Stimulated activated CD8-positive, alpha-beta memory T cell treated with anti-CD3 and anti-CD28 coated beads, Interleukin-2, amount 100 ng/mL, for 48 hours (primary cell): Measurements from ENCODE around the gene ZCCHC4.

Experiments used
- DNase-seq, 2 donors: peaks; one replicate each; pipeline ENCODE4 v3.0.0-alpha.2; 2020; ENCODE audit warnings: low read depth in 2 of 2

ZCCHC4 gene, protein sequence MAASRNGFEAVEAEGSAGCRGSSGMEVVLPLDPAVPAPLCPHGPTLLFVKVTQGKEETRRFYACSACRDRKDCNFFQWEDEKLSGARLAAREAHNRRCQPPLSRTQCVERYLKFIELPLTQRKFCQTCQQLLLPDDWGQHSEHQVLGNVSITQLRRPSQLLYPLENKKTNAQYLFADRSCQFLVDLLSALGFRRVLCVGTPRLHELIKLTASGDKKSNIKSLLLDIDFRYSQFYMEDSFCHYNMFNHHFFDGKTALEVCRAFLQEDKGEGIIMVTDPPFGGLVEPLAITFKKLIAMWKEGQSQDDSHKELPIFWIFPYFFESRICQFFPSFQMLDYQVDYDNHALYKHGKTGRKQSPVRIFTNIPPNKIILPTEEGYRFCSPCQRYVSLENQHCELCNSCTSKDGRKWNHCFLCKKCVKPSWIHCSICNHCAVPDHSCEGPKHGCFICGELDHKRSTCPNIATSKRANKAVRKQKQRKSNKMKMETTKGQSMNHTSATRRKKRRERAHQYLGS

DNA sequence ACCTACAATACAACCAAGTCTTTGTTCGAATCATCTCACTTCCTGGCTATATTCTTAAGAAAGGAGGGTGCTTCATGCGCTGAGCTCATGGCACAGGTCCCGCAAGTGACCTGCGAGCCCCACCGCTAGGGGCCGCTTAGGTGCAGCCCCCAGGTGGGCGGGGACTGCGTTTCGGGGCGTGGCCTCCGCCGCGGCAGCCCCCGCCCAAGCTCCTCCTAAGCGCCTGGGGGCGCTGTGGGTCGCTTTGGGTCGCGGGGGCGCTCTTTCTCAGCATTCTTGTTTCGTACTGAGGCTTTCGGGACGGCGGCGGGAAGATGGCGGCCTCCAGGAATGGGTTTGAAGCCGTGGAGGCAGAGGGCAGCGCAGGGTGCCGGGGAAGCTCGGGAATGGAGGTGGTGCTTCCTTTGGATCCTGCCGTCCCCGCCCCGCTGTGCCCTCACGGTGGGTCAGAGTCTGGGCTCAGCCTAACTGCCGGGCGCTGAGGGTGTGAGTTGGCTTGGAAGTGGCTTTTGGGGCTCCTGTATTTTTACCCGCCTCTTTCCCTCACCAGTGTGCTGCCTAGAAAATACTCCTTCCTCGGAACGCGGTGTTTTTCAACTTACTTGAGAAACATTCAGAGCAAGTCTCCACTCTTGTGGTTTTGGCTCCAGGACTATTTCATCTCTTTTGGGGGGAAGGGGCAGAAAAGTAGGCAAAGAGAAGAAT lies at the start of gene ZCCHC4:
ZCCHC4 (plus strand) TSS at position 279 of the 705 bp plus-strand sequence; CDS start at position 315, 36 bp downstream.
- peak; percentile 78 to 84 for DNase-seq

DNA sequence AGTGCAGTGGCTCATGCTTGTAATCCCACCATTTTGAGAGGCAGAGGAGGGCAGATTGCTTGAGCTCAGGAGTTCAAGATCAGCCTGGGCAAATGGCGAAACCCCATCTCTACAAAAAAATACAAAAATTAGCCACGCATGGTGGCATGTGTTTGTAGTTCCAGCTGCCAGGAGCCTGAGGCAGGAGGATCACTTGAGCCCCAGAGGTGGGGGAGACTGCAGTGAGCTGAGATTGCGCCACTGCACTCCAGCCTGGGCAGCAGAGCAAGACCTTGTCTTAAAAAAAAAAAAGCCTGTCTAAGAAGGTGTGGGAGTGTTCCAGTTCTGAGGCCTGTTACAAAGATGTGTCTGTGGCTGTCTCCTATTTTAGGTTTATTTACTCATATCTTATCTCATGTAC lies 40.7 kb upstream of the ZCCHC4 start:
- DNase-seq, result no peak

DNA sequence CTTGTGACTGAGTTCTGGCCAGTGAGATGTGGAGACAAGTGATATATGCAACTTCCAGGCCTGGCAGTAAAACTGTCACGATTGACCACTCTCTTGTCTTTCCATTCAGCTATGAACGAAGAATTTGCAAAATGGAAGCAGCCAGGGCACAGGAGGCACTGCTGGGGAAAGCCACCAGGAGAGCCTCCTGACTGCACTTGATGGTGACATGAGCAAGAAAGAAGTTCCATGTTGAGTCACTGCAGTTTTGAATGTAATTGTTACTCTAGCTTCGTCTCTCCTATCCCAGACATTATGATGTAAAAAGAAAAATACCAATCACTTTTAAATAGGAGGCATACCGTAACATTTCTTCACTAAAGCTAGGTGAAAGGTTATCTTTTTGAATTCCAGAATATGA lies 32.4 kb upstream of the ZCCHC4 start:
- DNase-seq, result no peak

DNA sequence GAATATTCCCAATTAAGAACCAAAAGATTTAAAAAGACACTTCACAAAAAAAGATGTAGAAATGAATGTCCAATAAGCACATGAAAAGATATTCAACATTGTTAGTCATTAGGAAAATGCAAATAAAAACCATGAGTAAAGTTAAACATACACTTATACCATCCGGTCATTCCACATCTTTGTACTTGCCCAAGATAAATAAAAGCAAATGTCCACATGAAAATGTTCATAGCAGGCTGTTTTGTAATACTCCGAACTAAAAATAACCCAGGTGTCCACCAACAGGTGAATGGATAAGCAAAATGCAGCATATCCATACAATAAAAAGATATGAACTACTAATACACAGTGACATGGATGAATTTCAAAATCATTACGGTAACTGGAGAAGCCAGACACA lies 28.6 kb upstream of the ZCCHC4 start:
- no peak for DNase-seq

DNA sequence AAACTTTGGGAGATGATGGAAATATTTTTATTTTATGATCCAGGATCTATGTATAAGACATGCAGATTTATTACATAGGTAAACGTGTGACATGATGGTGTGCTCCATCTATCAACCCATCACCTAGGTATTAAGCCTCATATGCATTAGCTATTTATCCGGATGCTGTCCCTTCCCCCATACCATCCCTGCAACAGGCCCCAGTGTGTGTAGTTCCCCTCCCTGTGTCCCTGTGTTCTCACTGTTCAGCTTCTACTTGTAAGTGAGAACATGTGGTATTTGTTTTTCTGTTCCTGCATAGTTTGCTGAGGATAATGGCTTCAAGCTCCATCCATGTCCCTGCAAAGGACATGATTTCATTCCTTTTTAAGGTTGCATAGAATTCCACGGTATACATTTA lies 28.1 kb upstream of the ZCCHC4 start:
- no peak for DNase-seq

DNA sequence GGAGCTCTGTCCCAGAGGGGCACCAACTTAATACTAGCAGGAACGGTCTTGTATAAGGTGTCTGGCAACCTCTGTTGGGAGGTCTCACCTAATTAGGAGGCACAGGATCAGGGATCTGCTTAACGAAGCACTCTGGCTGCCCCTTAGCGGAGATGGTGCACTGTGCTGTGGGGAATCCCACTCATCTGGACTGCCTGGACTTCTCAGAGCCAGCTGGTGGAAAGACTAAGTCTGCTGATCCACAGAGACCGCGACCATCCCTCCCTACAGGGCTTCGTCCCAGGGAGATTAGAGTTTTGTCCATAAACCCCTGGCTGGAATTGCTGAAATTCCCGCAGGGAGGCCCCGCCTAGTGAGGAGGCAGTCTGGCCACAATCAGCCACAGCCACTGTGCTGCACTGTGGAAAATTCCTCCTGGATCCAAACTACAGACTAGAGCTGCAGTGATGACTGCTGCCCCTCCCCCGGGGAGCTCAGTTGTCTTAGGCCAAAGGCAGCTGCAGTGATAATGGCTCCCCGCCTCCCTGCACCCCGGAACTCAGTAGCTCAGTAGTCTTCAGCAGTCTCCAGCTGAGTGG lies 22.0 kb upstream of the ZCCHC4 start:
- no peak for DNase-seq

DNA sequence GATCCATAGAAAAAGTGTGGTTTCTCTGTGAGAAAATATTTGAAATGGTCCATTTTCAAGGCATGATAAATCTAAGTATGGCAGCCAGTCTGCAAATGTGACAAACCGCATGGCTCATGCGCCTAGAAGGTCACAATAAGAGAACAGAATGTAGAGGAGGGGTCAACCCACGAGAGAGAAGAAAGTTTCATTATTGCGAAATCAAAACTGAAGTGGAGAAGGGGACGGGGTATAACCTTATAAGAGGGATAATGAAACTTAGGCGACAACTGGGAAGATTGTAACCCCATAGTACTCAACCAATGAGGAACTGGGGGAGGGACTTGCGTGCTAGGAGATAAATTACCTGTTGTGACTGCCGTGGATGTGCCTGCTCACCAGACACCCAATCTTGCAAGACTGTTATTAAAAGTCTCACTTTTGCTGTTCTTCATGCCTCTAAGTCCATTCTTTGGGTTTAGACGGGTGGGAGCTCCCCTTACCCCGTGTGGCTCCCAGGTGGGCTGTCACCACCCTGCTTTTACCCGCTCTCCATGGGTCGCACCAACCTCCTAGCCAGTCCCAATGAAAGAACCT lies 21.3 kb upstream of the ZCCHC4 start:
- DNase-seq, result no peak

DNA sequence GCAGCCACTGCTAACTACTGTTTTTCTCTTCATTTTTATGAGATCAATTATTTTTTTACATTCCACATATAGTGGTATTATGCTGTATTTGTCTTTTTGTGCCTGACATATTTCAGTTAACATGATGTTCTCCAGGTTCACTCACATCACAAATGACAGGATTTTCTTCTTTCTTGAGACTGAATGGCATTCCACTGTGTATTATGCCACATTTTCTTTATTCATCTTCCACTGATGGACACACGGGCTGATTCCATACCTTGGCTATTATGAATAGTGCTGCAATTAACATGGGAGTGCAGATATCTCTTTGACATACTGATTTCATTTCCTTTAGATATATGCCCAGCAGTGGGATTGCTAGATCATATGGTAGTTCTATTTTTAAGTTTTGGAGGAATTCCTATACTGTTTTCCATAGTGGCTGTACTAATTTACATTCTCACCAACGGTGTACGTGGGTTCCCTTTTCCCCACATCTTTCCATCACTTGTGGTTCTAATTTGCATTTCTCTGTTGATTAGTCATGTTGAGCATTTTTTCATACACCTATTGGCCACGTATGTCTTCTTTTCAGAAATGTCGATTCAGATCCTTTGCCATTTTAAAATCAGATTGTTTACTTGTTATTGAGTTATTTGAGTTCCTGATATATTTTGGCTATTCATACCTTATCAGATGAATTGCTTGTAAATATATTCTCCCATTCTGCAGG lies 14.9 kb upstream of the ZCCHC4 start:
- no peak for DNase-seq

DNA sequence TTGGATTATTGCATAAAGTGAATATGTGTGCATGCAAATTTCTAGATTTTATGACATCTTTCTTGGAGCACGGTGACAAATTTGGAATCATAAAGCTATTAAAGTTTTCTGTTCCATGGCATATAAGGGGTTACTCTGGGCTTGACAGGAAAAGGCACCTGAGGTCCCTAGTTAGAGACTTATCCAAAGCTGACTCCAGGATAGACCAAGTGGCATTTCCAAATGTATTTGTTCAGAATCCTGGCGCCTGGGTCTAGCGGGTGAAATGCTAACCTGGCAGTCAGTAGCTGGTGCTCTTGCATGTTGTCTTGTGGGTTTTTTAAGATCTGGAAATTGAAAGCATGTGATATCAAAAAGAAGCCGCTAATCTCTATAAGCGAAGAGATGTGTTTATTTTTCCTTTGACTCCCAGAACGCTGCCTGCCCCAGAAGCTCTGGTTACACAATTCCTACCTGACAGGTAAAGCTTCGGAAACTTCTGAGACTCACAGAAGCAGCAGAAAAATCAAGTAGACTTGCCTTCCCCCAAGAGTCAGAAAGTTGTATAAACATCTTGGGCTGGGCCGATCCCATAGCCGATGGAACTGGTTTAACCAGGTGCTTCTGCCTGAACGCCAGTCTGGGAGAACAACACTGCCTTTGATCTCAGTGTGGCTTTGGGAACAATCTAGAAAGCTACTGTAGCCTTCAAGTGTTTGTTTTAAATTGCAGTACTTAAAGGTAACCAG lies 12.9 kb upstream of the ZCCHC4 start:
- no peak for DNase-seq

DNA sequence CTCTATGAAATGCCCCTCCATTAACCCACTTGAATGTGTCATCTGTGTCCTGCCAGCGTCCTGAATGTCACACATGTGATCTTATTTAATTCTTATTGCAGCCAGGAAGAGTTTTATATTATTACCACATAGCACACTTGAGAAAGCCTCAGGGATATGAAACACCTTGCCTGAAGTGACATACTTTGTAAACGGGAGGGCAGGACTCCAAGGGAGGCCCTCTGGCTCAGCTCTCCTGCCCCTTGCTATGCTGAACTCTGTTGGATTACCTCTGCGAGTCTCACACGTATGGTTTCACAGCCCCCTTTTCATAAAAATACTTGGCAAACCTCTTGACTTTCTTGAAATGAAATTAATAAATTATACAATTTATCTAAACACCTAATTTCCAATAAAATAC lies 11.1 kb upstream of the ZCCHC4 start:
- no peak for DNase-seq

DNA sequence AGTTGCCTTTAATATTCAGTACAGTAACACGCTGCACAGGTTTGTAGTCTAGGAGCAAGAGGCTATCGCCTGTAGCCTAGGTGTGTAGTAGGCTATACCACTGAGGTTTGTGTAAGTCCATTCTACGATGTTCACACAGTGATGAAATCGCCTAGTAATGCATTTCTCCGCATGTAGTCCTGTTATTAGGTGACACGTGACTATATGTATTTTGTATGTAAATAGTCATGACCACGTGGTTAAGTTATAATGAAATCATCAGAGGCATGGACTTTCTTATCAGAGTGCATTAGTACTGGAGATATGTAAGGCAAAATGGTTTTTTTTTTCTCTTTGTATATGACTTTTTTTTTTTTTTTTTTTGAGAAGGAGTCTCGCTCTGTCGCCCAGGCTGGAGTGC lies 9.9 kb upstream of the ZCCHC4 start:
- no peak for DNase-seq

DNA sequence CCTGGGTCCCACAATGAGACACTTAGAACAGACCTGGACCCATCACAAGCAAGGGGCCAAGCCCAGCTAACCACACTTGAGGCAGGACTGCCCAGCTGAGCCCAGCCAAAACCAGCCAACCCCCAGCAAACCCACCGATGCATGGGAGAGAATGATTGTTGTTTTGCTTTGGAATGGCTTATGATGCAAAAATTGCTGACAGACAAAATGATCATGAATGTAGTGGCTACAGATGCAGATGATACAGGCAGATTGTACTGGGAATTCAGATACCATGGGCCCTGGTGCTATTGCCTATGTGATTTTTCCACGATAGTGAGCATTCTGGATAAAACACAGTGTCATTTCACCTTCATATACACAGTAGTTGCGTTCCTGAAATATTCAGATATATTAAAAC lies 9.0 kb upstream of the ZCCHC4 start:
- DNase-seq, result no peak

DNA sequence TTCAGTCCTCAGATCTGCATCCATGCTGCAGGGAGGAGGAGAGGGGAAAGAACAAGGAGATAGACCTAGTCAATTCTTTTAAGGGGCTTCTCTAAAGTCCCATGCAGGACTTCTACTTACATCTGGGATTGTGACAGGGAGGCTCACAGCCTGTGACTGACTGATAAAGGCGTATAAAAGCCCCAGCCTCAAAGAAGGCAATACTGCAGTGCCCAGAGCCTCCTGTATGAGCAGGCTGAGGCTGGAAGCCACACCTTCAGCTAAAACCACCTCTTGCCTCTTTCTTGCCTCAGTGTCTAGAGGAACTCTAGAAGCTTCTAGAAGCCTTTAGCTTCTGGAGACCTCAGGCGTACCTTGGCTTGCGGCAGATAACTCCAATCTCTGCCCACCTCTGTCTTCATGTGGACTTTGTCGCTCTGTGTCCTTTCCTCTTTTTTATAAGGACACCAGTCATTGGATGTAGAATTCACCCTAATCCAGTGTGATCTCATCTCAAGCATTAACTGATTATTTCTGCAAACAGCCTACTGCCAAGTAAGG lies 6.0 kb upstream of the ZCCHC4 start:
- no peak for DNase-seq

DNA sequence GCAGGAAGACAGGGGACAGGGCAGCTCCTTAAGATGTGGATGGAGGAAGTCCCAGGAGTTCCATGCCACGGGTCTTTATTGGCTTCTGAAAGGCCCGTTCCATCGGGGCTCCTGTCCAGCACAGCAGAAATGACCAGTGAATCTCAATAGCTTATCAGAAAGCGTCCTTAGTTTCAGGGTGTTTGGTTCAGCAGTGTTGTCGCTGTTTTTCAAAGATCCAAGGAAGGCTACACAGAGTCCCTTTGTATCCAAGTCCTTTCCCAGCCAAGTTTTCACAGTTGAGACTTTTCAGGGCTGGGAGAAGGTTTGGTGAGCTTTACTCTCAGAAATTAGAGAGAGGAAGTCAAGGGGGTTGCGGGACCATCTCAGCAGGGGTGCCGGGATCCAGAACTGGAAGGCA lies 5.0 kb upstream of the ZCCHC4 start:
- DNase-seq, result no peak

DNA sequence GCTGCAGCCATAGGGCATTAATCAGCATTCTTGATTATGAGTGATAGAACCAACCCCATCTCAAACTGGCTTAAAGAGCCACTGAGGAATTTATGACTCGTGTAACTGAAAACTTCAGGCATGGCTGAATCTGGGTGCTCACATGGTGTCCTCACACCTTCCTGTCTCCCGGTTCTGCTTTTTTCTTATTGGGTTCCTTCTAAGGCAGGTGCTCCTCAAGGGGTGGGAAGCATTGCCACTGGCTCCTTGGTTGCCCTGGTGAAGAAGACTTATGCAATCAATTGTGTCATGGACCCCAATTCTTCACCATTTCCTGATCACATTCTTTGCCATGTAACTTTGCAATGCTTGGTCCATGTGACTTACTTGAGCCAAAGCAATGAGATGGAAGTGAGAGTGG lies 4.3 kb upstream of the ZCCHC4 start:
- DNase-seq, result no peak

DNA sequence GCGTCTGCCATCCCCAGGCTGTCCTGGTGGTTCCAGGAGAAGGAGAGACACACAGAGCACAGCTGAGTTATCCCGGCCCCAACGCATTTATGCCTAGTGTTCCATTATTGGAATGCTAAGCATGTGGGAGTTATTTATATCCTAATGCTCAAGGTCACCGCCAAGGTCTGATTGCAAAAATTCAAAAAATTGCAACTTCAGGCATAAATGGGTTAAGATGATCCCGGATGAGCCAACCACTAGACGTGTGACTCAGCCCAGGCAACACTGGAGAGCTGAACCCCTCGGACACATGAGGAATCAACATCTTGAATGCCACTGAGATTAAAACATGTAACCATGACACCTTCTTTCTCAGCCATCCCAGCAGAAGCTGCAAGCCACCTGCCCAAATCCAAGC lies 3.8 kb upstream of the ZCCHC4 start:
- no peak for DNase-seq

DNA sequence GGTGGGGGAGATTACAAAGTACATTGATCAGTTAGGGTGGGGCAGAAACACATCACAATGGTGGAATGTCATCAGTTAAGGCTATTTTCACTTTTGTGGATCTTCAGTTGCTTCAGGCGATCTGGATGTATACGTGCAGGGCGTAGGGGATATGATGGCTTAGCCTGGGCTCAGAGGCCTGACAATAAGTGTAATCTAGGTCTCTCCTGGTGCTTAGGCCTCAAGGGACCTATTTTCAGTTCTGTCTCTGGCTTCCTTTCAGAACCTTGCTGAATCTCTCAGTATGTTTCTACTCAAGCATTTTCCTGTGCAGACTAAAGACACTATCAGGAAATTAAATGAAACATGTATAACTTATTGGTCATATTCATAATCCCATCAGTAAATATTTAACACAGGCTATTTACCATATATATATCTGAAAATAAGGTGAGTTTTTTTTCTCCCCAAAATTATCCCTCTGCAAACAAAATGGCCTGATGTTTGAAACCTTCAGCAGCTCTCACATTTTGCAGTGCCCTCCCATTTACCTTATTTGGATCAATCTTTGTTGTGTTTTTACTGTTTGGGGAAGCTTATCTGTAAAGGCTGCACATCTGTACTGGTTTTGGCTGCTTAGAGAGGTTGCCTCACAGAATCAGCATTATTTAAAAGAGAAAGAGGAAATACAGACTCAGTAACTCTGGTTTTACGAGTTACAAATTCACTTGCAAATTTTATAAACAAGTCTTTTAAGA lies 2.3 kb upstream of the ZCCHC4 start:
- DNase-seq, result no peak

DNA sequence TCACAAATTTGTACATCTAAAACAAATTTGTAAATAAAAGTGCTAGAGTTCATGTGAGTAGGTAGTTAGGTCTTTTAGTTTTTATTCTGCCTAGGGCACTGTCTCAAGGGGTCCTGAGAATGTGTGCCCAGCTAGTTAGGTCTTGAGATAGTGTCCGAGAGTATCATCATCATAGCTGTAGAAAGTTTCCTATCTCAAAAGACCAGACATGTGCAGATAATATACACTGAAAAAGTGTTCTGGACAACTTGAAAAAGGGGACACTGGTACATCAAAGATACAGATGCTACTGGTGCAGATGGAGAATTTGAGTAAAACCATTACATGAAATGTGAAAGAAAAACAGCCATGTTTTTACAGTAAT lies 1.8 kb upstream of the ZCCHC4 start:
- DNase-seq, result no peak

DNA sequence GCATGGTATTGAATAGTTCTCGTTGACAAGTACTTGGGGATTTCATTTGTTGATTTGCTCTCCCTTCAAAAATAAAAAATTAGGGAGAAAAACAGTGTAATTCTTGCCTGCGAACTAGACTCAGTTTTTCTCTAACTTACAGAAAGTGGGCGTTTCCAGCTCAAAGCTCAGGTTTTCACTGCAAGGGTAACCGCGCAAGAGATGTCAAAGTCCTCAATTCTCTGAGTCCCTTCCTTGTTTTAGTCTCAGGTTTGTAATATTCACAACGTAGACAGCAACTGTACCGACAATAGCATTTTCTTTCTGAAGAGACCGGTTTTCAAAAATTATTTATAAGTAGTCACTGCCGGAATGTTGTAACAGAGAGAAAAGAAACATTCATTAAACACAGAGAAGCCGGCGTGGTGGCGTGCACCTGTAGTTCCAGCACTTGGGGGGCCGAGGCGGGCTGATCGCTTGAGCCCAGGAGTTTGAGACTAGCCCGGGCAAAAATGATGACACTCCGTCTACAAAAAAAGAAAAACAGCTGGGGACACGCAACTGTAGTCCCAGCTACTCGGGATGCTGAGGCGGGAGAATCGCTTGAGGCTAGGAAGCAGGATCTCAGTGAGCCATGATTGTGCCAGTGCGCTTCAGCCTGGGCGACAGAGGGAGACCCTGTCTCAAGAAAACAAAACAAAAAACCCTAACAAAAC lies 774 bp downstream of the ZCCHC4 start:
- no peak for DNase-seq

DNA sequence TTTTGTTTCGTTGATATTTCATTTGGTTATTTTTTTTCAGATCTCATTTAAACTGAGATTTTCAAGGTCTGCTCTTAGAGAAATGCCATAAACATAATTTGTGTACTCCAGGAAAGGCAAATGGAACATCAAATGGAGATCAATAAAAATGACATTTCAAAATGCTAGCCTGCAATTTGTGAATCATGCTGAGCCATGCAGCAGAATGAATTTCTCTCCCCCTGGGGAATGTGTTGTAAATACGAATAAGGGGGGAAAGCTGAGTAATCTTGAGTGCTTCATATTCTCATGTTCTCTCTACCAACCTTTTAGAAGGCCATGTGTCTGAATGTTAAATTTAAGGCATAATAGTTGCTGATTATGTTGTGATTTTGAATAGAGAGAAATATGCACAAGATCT lies 7.8 kb downstream of the ZCCHC4 start:
- DNase-seq, result no peak
